GM18867 (cell line): ENCODE data around the gene AFDN.
A peak's percentile ranks its signal among the peaks of the same experiment; 100 is the strongest.

Experiments used
- ATAC-seq: cut with Tn5 transposase; IDR thresholded peaks from one replicate; pipeline ENCODE4 v1.9.1; 2021; ENCODE audit warnings: mild to moderate bottlenecking, moderate library complexity; ENCODE audit not compliant: unreplicated experiment

The AFDN gene

GRCh38 chr6:167826896-167827582, at the start of gene AFDN:
TSS of gene AFDN (plus strand) at chr6:167826911. CDS start at chr6:167827133, 222 bp downstream.
- peak; percentile 48 for ATAC-seq

GRCh38 chr6:167778497-167779128, 48.1 kb upstream of the AFDN start:
- no peak for ATAC-seq

GRCh38 chr6:167779129-167779992, 47.4 kb upstream of the AFDN start:
- no peak for ATAC-seq

- no peak for ATAC-seq
Observed at GRCh38 chr6:167779993-167780655, 46.6 kb upstream of the AFDN start.

GRCh38 chr6:167781066-167781767, 45.5 kb upstream of the AFDN start:
- no peak for ATAC-seq

GRCh38 chr6:167781868-167782267, 44.8 kb upstream of the AFDN start:
- no peak for ATAC-seq

- ATAC-seq = no peak
Observed at GRCh38 chr6:167782698-167783517, 43.8 kb upstream of the AFDN start.

GRCh38 chr6:167786853-167787675, 39.6 kb upstream of the AFDN start:
- ATAC-seq = no peak

GRCh38 chr6:167787896-167788562, 38.7 kb upstream of the AFDN start:
- ATAC-seq = no peak

GRCh38 chr6:167788563-167788903, 38.2 kb upstream of the AFDN start:
- no peak for ATAC-seq

GRCh38 chr6:167789358-167789757, 37.4 kb upstream of the AFDN start:
- ATAC-seq = no peak

GRCh38 chr6:167791091-167791779, 35.5 kb upstream of the AFDN start:
- no peak for ATAC-seq

- ATAC-seq = no peak
Observed at GRCh38 chr6:167791780-167792478, 34.8 kb upstream of the AFDN start.

- no peak for ATAC-seq
Observed at GRCh38 chr6:167793421-167793820, 33.3 kb upstream of the AFDN start.

- no peak for ATAC-seq
Observed at GRCh38 chr6:167794161-167795157, 32.3 kb upstream of the AFDN start.

GRCh38 chr6:167795321-167795811, 31.3 kb upstream of the AFDN start:
- no peak for ATAC-seq
